OCI-LY3 (cell line): ENCODE measurements around the gene CACTIN.

Experiments used
- H2AFZ ChIP-seq: fragments of 200-600, 300-600 bp; shearing (Covaris generic); 2 replicates; pipeline ENCODE4 v1.6.0; 2014; ENCODE audit warnings: antibody characterized with exemption, low read depth, low read length
- H3K27ac ChIP-seq: fragments of 200-600, 300-600 bp; sonication (generic); 2 replicates; pipeline ENCODE4 v1.5.1; 2014; ENCODE audit warnings: mild to moderate bottlenecking, low read length, moderate library complexity, mixed read lengths
- H3K27me3 ChIP-seq: fragments of 200-600, 300-600 bp; sonication (generic); 2 replicates; pipeline ENCODE4 v1.6.1; 2014; ENCODE audit warnings: low read depth, low read length, mixed read lengths
- H3K36me3 ChIP-seq: fragments of 200-600, 300-600 bp; sonication (generic); replicated peaks from 2 replicates; pipeline ENCODE3; 2014; ENCODE audit warnings: low read depth, low read length, mixed read lengths
- H3K4me1 ChIP-seq: fragments of 300-600, 200-600 bp; sonication (generic); 2 replicates; pipeline ENCODE4 v1.6.1; 2014; ENCODE audit warnings: low read length, mixed read lengths
- H3K4me2 ChIP-seq: fragments of 200-600, 300-600 bp; sonication (generic); 2 replicates; pipeline ENCODE4 v1.6.1; 2014; ENCODE audit warnings: low read length, mixed read lengths
- H3K4me3 ChIP-seq: fragments of 300-600, 200-600 bp; sonication (generic); 2 replicates; pipeline ENCODE4 v1.5.1; 2014; ENCODE audit warnings: antibody characterized with exemption, mild to moderate bottlenecking, low read length, moderate library complexity
- H3K79me2 ChIP-seq: fragments of 300-600, 200-600 bp; shearing (Covaris generic); 2 replicates; pipeline ENCODE4 v1.6.1; 2014; ENCODE audit warnings: mild to moderate bottlenecking, low read length, mixed read lengths
- H3K9ac ChIP-seq: fragments of 300-600, 200-600 bp; shearing (Covaris generic); 2 replicates; pipeline ENCODE4 v1.6.0; 2014; ENCODE audit warnings: mild to moderate bottlenecking, low read length, moderate library complexity
- H3K9me3 ChIP-seq: fragments of 200-600, 300-600 bp; shearing (Covaris generic); 2 replicates; pipeline ENCODE4 v1.6.1; 2014; ENCODE audit warnings: low read length, mixed read lengths; ENCODE audit not compliant: insufficient read depth
- H4K20me1 ChIP-seq: fragments of 200-600, 300-600 bp; sonication (generic); 2 replicates; pipeline ENCODE4 v1.6.1; 2016; ENCODE audit warnings: low read length, mixed read lengths; ENCODE audit not compliant: insufficient read depth
- CTCF ChIP-seq: fragments of 200-600, 300-600 bp; sonication (generic); IDR thresholded peaks from 2 replicates; pipeline ENCODE4 v1.5.1; 2014; ENCODE audit warnings: antibody characterized with exemption, low read length, low read depth
- EZH2phosphoT487 ChIP-seq: fragments of 200-600 bp; shearing (Covaris generic); IDR thresholded peaks from 2 replicates; pipeline ENCODE4 v1.6.1; 2018; ENCODE audit warnings: antibody characterized with exemption, mixed run types, low read depth

CACTIN gene

DNA sequence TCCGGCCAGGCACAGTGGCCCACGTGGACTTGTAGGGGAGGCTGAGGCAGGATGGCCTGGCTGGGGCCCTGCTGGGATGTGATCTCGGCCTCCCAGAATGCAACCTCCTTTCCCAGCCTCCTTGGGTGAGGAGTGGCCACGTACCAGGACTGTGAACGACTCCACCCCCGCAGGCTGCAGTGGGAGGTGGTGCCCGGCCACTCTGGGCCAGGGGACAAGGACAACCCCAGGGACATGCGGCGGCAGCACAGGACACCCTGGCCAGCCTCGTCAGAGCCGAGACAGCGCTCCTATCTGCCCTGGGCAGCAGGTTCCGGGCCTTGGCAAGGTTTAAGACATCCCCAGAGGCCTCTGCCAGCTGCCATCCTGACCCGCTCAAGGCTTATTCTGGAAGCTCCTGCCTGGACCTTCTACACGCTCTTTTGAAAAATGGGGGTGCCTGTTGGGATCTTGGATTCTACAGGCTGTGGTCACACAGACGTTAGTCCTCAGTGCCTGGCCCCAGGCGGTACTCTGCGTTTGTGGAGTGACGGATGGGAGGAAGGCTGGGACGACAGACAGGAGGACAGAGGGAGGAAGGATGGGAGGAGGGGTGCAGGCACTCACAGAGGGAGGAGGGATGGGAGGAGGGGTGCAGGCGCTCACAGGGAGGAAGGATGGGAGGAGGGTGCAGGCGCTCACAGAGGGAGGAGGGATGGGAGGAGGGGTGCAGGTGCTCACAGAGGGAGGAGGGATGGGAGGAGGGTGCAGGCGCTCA, 19.9 kb upstream of the CACTIN start:
- no peak overlapping the region for H3K4me2 ChIP-seq
- no peak overlapping the region for H3K27ac ChIP-seq
- H3K9ac ChIP-seq, result no peak overlapping the region
- H3K4me3 ChIP-seq, result no peak overlapping the region
- H3K36me3 ChIP-seq, result peaks cover 15% of the 10 kb centered on the region
- TF ChIP-seq EZH2phosphoT487, result no peak
- H4K20me1 ChIP-seq, result no peaks in the 10 kb centered on the region; the same call in 1 of the 2 replicates
- no peaks in the 10 kb centered on the region for H3K9me3 ChIP-seq
- H2AFZ ChIP-seq, result no peak overlapping the region
- H3K79me2 ChIP-seq, result no peaks in the 10 kb centered on the region
- no peaks in the 10 kb centered on the region for H3K4me1 ChIP-seq
- no peaks in the 10 kb centered on the region for H3K27me3 ChIP-seq

DNA sequence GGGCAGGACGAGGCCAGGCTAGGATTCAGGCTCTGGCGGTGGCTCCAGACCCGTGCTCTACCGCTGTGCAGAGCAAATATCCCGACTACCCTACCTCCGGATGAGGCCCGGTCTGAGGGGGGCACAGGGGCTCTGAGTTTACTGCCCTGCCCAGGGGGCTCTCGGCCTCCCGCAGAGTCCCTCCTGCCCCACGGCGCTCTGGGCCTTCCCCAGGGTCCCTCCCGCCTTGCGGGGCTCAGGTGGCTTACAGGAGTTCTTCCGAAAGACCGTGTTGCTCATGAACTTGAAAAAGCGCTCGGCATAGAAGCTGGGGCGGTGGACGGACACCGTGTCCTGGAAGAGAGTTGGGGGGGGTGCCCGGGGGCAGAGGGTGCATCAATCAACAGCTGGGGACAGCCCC, 19.1 kb upstream of the CACTIN start:
- Histone ChIP-seq H4K20me1 (no peaks in the 10 kb centered on the region; the same call in 1 of the 2 replicates), H3K79me2 (no peaks in the 10 kb centered on the region), H3K4me1 (no peaks in the 10 kb centered on the region), H3K4me3 (no peak overlapping the region), H3K27ac (no peak overlapping the region), H3K4me2 (no peak overlapping the region), H3K9me3 (no peaks in the 10 kb centered on the region), H3K9ac (no peak overlapping the region), H3K27me3 (no peaks in the 10 kb centered on the region), H2AFZ (no peak overlapping the region), H3K36me3 (peaks cover 14% of the 10 kb centered on the region)
- TF ChIP-seq EZH2phosphoT487 (no peak), CTCF (no peak)

DNA sequence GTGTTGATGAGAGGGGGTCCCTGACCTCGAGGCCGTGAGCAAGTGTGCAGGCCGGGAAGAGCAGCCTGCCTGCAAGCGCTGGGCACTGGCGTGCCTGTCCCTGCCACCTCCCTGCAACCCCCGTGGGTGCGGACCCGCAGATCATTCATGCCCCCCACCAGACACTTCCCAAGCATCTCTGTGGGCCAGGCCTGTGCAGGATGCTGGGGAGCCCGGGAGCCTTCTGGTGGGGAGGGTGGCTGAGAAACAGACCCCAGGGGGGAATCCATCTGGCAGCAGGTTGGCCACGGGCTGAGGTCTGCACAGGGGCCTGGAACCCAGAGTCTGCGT, 18.4 kb upstream of the CACTIN start:
- Histone ChIP-seq H3K4me1 (no peaks in the 10 kb centered on the region), H3K27me3 (no peaks in the 10 kb centered on the region), H3K79me2 (no peaks in the 10 kb centered on the region), H4K20me1 (no peaks in the 10 kb centered on the region; the same call in 1 of the 2 replicates), H3K4me3 (no peak overlapping the region), H3K27ac (no peak overlapping the region), H3K36me3 (peaks cover 14% of the 10 kb centered on the region), H3K9me3 (no peaks in the 10 kb centered on the region), H2AFZ (no peak overlapping the region), H3K4me2 (no peak overlapping the region), H3K9ac (no peak overlapping the region)
- TF ChIP-seq EZH2phosphoT487, result no peak
- TF ChIP-seq CTCF, result no peak

GRCh38 chr19:3644351-3645066, 17.9 kb upstream of the CACTIN start:
- H3K27me3 ChIP-seq, result no peaks in the 10 kb centered on the region
- H3K4me1 ChIP-seq, result no peaks in the 10 kb centered on the region

More at GRCh38 chr19:3644351-3645066, 17.9 kb upstream of the CACTIN start:
- Histone ChIP-seq H3K79me2 (no peaks in the 10 kb centered on the region), H3K9ac (no peak overlapping the region), H3K4me2 (no peak overlapping the region), H3K4me3 (no peak overlapping the region), H3K27ac (no peak overlapping the region), H2AFZ (no peak overlapping the region), H3K36me3 (peaks cover 18% of the 10 kb centered on the region), H4K20me1 (no peaks in the 10 kb centered on the region; the same call in 1 of the 2 replicates), H3K9me3 (no peaks in the 10 kb centered on the region)
- TF ChIP-seq EZH2phosphoT487 (no peak), CTCF (no peak)
